OCI-LY7 (cell line): Measurements from ENCODE around the gene MFF. TPM values are rescaled to one million over a fixed set of nuclear protein-coding genes. Genes with fewer than 3 reads are reported as not detected.

ENCODE experiments used
- BruUV-seq: library from RNA; stranded (reverse); fragments of 400-500 nt; replicated peaks from 2 replicates; lab custom pipeline; 2021; lab: Mats Ljungman, UMichigan
- CTCF ChIA-PET: fragments of 300-600 bp; sonication (Branson Sonifier 250); formaldehyde crosslinking; loops from one replicate; lab custom pipeline; 2022; ENCODE audit warnings: antibody characterized with exemption; ENCODE audit not compliant: unreplicated experiment; lab: Charles Lee
- POLR2A ChIA-PET: fragments of 300-600 bp; sonication (Branson Sonifier 250); formaldehyde crosslinking; loops from one replicate; lab custom pipeline; 2022; ENCODE audit warnings: antibody characterized with exemption; lab: Charles Lee
- DNase-seq: peaks from one replicate; pipeline ENCODE4 v3.0.0-alpha.2; 2015; ENCODE audit warnings: low spot score
- H2AFZ ChIP-seq: fragments of 200-600 bp; sonication (generic), shearing (Covaris generic); 2 replicates; pipeline ENCODE4 v1.6.1; 2014; ENCODE audit warnings: mild to moderate bottlenecking, antibody characterized with exemption, low read length, moderate library complexity
- H3K27ac ChIP-seq: fragments of 200-600 bp; sonication (generic); 2 replicates; pipeline ENCODE4 v1.5.1; 2014; ENCODE audit warnings: mixed run types, low read depth, mild to moderate bottlenecking, moderate library complexity, low read length, inconsistent platforms; ENCODE audit not compliant: poor library complexity, severe bottlenecking
- H3K36me3 ChIP-seq: fragments of 200-600 bp; sonication (generic); 2 replicates; pipeline ENCODE4 v1.6.1; 2014; ENCODE audit warnings: mild to moderate bottlenecking, antibody characterized with exemption, low read length, moderate library complexity, mixed read lengths; ENCODE audit not compliant: insufficient read depth
- H3K4me1 ChIP-seq: fragments of 200-600 bp; sonication (generic); 2 replicates; pipeline ENCODE4 v1.5.1; 2014; ENCODE audit warnings: mild to moderate bottlenecking, low read length; ENCODE audit not compliant: insufficient read depth, poor library complexity, severe bottlenecking
- H3K4me2 ChIP-seq: fragments of 200-600 bp; sonication (generic); 2 replicates; pipeline ENCODE4 v1.6.1; 2014; ENCODE audit warnings: mild to moderate bottlenecking, low read length
- H3K4me3 ChIP-seq: fragments of 200-600 bp; sonication (generic); 2 replicates; pipeline ENCODE4 v1.5.1; 2014; ENCODE audit warnings: mild to moderate bottlenecking, low read depth, low read length; ENCODE audit not compliant: poor library complexity, severe bottlenecking
- H3K79me2 ChIP-seq: fragments of 200-600 bp; sonication (generic); 2 replicates; pipeline ENCODE4 v1.6.1; 2016; ENCODE audit warnings: low read depth, mild to moderate bottlenecking, low read length, moderate library complexity, mixed read lengths; ENCODE audit not compliant: insufficient read depth
- H3K9me2 ChIP-seq: fragments of 200-600 bp; sonication (generic); 2 replicates; pipeline ENCODE4 v1.6.1; 2016; ENCODE audit warnings: mild to moderate bottlenecking, low read length, mixed read lengths; ENCODE audit not compliant: insufficient read depth
- H3K9me3 ChIP-seq: fragments of 200-600 bp; sonication (generic); 2 replicates; pipeline ENCODE4 v1.6.1; 2014; ENCODE audit warnings: mild to moderate bottlenecking, mixed run types, low read length, mixed read lengths
- H4K20me1 ChIP-seq: fragments of 200-600 bp; sonication (generic); 2 replicates; pipeline ENCODE4 v1.6.1; 2014; ENCODE audit warnings: mild to moderate bottlenecking, antibody characterized with exemption, low read length, moderate library complexity, mixed read lengths; ENCODE audit not compliant: insufficient read depth
- EZH2phosphoT487 ChIP-seq: fragments of 200-600 bp; sonication (generic); IDR thresholded peaks from 2 replicates; pipeline ENCODE4 v1.6.1; 2018; ENCODE audit warnings: low read depth, borderline replicate concordance, mild to moderate bottlenecking, mixed run types, antibody characterized with exemption, low read length, moderate library complexity, mixed read lengths
- intact Hi-C: fragments of 100-400 bp; cut with micrococcal nuclease; formaldehyde crosslinking; loops from one replicate; pipeline ENCODE4 v1.10.0; 2022; ENCODE audit not compliant: unreplicated experiment
- total RNA-seq, 2 experiments: library from RNA; depleted of rRNA in 1 of 2; stranded (reverse); fragments of >200 nt in 1 of 2; shearing (Covaris generic) in 1 of 2; gene quantifications; 2 replicates each; pipeline ENCODE4 v1.2.3, GENCODE V29; 2014 to 2022
- TF ChIP-seq, protein P1 (sequence below): fragments of 200-600 bp; sonication (generic); conservative IDR thresholded peaks from 2 replicates; pipeline ENCODE4 v1.5.1; 2014; ENCODE audit warnings: mild to moderate bottlenecking, antibody characterized with exemption, low read length, moderate library complexity, mixed read lengths

MFF gene
- total RNA-seq, 2 experiments from 2014 or later: 66.6 to 72.1 TPM

DNA sequence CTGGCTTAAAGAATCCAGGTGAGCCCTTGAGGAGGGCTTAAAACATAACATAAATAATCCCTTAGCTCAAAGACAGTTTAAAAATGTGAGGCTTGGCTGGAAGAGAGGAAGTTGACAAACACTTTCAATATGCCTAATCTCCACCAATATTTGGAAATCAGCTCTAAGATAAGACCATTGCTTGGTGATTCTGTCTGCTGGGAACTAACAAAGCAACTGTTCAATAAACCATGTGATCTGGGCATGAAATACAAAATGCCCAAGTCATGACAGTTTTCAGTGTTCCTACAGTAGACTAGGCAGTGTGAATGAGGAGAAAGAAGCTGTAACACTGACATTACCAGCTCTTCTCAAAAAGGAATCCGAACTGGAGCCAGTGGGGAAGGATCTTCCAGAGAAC, 10.7 kb downstream of the MFF start:
- H3K4me3 ChIP-seq: no peak overlapping the region
- intact Hi-C loops: no loop called here
- TF ChIP-seq, protein P1, sequence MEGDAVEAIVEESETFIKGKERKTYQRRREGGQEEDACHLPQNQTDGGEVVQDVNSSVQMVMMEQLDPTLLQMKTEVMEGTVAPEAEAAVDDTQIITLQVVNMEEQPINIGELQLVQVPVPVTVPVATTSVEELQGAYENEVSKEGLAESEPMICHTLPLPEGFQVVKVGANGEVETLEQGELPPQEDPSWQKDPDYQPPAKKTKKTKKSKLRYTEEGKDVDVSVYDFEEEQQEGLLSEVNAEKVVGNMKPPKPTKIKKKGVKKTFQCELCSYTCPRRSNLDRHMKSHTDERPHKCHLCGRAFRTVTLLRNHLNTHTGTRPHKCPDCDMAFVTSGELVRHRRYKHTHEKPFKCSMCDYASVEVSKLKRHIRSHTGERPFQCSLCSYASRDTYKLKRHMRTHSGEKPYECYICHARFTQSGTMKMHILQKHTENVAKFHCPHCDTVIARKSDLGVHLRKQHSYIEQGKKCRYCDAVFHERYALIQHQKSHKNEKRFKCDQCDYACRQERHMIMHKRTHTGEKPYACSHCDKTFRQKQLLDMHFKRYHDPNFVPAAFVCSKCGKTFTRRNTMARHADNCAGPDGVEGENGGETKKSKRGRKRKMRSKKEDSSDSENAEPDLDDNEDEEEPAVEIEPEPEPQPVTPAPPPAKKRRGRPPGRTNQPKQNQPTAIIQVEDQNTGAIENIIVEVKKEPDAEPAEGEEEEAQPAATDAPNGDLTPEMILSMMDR: no peak
- TF ChIP-seq EZH2phosphoT487: no peak
- ChIA-PET CTCF (no interaction called here), POLR2A (interaction anchor here (0.5 to 1.5 kb wide), 4 partner anchors 16 to 435 kb away, joined by 3 to 4 read pairs (median 3); no protein-coding TSS in a partner anchor)
- no peaks in the 10 kb centered on the region for H3K9me2 ChIP-seq
- H3K4me2 ChIP-seq: no peak overlapping the region
- H3K27ac ChIP-seq: no peak overlapping the region
- DNase-seq: no peak
- no peaks in the 10 kb centered on the region for H3K79me2 ChIP-seq
- BruUV-seq: no TSS peak
- H3K9me3 ChIP-seq: no peaks in the 10 kb centered on the region
- H3K4me1 ChIP-seq: no peaks in the 10 kb centered on the region
- no peaks in the 10 kb centered on the region for H4K20me1 ChIP-seq
- no peak overlapping the region for H2AFZ ChIP-seq
- peaks cover 70% of the 10 kb centered on the region for H3K36me3 ChIP-seq

DNA sequence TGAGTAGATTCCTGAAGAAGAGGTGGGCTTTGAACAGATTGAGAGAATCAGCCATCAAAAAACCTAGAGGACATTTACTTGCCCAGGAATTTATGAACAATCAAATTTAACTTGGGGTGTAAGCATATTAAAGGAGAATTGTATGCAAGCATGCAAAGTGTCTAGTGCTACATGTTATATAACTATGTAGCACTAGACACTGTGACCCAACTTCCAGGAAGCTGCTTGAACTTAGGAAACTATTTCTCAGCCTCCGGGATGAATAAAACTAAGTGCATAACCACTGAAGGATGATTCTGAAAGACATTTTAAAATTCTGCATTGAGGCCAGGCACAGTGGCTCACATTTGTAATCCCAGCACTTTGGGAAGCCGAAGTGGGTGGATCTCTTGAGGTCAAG, 12.4 kb downstream of the MFF start:
- no peak overlapping the region for H2AFZ ChIP-seq
- no peaks in the 10 kb centered on the region for H3K9me2 ChIP-seq
- TF ChIP-seq, protein P1: no peak
- TF ChIP-seq EZH2phosphoT487: no peak
- ChIA-PET POLR2A (interaction anchor here (0.6 to 1.5 kb wide), 2 partner anchors 14 to 169 kb away, joined by 4 read pairs; no protein-coding TSS in a partner anchor), CTCF (no interaction called here)
- no TSS peak for BruUV-seq
- H4K20me1 ChIP-seq: no peaks in the 10 kb centered on the region
- H3K4me1 ChIP-seq: no peaks in the 10 kb centered on the region
- no peaks in the 10 kb centered on the region for H3K79me2 ChIP-seq
- H3K36me3 ChIP-seq: peaks cover 69% of the 10 kb centered on the region
- no peak overlapping the region for H3K27ac ChIP-seq
- H3K9me3 ChIP-seq: no peaks in the 10 kb centered on the region
- no peak overlapping the region for H3K4me2 ChIP-seq
- intact Hi-C loops: no loop called here
- DNase-seq: no peak
- no peak overlapping the region for H3K4me3 ChIP-seq

DNA sequence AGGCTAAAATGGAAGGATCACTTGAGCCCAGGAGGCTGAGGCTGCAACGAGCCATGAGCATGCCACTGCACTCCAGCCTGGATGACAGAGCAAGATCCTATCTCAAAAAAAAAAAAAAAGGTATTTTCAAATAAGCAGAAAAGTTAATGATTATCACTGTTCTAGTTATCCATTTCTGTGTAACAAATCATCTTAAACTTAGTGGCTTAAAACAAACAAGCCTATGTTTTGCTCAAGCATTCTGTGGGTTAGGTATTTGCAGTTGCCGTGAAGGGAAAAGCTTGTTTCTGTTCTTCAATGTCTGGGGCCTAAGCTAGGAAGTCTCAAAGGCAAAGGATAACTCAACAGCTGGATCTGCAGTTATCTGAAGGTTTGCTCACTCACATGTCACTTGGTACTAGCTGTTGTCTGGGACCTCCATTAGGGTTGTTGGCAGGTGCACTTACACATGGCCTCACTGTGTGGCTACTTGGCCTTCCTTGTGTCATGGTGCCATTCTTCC, 14.1 kb downstream of the MFF start:
- no peaks in the 10 kb centered on the region for H3K9me3 ChIP-seq
- intact Hi-C loops: no loop called here
- ChIA-PET CTCF (no interaction called here), POLR2A (interaction anchor here (1.0 to 2.7 kb wide), 4 partner anchors 9 to 18 kb away, joined by 3 to 12 read pairs (median 4); no protein-coding TSS in a partner anchor)
- H3K4me3 ChIP-seq: no peak overlapping the region
- peaks cover 58% of the 10 kb centered on the region for H3K36me3 ChIP-seq
- TF ChIP-seq, protein P1: no peak
- no peak for TF ChIP-seq EZH2phosphoT487
- H4K20me1 ChIP-seq: no peaks in the 10 kb centered on the region
- no peaks in the 10 kb centered on the region for H3K79me2 ChIP-seq
- H3K9me2 ChIP-seq: no peaks in the 10 kb centered on the region
- H3K4me2 ChIP-seq: no peak overlapping the region
- H3K4me1 ChIP-seq: no peaks in the 10 kb centered on the region
- no peak for DNase-seq
- no peak overlapping the region for H3K27ac ChIP-seq
- BruUV-seq: no TSS peak
- no peak overlapping the region for H2AFZ ChIP-seq
